ENCODE data around the gene SLC34A1.
"Not testable (repeated sequence)": the region's sequence is repeated elsewhere in the genome, so short reads cannot be mapped to it uniquely, and the experiment has no call there.

Gene SLC34A1

DNA sequence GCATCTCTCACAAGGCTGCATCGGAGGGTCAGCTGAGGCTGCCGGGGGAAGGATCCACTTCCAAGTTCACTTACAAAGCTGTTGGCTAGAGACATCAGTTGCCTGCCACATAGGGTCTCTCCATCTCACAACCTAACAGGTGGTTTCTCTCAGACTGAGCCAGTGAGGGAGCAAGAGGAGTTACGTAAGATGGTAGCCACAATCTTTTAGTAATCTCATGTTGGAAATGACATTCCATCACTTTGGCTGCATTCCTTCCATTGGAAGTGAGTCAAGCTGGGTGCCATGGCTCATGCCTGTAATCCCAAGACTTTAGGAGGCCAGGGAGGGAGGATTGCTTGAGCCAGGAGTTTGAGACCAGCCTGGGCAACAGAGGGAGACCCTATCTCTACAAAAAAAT, 34.8 kb downstream of the SLC34A1 start:
- H3K27ac ChIP-seq (replicated peaks; ENCODE audit: low read length), result no peak overlapping the region
- no peak overlapping the region for H3K9ac ChIP-seq (ENCODE audit: low read depth, low read length, poor library complexity)
- no peak overlapping the region for H2AK5ac ChIP-seq (ENCODE audit: low read depth, low read length)
- no CpG with 5 or more reads among the region's 3 CpGs for WGBS, 2 donors (ENCODE audit: extremely low coverage in 2 of 2, insufficient read length in 2 of 2, insufficient replicate concordance in 1 of 2)
- no peaks in the 10 kb centered on the region for H3K9me3 ChIP-seq (replicated peaks in 1 of 2; ENCODE audit: control insufficient read depth in 2 of 2, insufficient read depth in 1 of 2, low read depth in 1 of 2, low read length in 2 of 2)
- DNase-seq (ENCODE audit: low spot score), result no peak
- no peak overlapping the region for H2BK120ac ChIP-seq (ENCODE audit: low read depth, low read length)
- no peaks in the 10 kb centered on the region for H3K79me1 ChIP-seq (ENCODE audit: low read depth, low read length)
- no peaks in the 10 kb centered on the region for H3K36me3 ChIP-seq (replicated peaks in 1 of 2; ENCODE audit: control insufficient read depth in 2 of 2, insufficient read depth in 2 of 2, low read length in 2 of 2)
- H3K4me2 ChIP-seq (ENCODE audit: insufficient read depth, low read length, poor library complexity, severe bottlenecking), result no peak overlapping the region
- H3K4me3 ChIP-seq (ENCODE audit: low read length in 2 of 2), result no peak overlapping the region
- no peak overlapping the region for H3K14ac ChIP-seq (ENCODE audit: low read length)
- no peak overlapping the region for H3K18ac ChIP-seq (ENCODE audit: low read length)
- H3K4me1 ChIP-seq (ENCODE audit: control insufficient read depth in 2 of 2, insufficient read depth in 1 of 2, low read depth in 1 of 2, low read length in 2 of 2), result no peaks in the 10 kb centered on the region
- H2AFZ ChIP-seq (ENCODE audit: low read length), result no peak overlapping the region
- no peak overlapping the region for H2BK15ac ChIP-seq (ENCODE audit: low read length)
- no peak overlapping the region for H2BK12ac ChIP-seq (ENCODE audit: low read length)
- no peak overlapping the region for H3K4ac ChIP-seq (ENCODE audit: low read length)
- no peak overlapping the region for H3K23ac ChIP-seq (ENCODE audit: low read depth, low read length, poor library complexity)
- no peak overlapping the region for H4K8ac ChIP-seq (ENCODE audit: low read depth, low read length)
- H3K27me3 ChIP-seq (ENCODE audit: control insufficient read depth in 3 of 3, insufficient read depth in 3 of 3, low read depth in 1 of 3, low read length in 3 of 3), result peaks cover 0 to 7% (median 0%) of the 10 kb centered on the region in 3 experiments
- H2BK5ac ChIP-seq (ENCODE audit: low read length), result no peak overlapping the region
- no peak overlapping the region for H4K91ac ChIP-seq (ENCODE audit: low read depth, low read length, poor library complexity)

DNA sequence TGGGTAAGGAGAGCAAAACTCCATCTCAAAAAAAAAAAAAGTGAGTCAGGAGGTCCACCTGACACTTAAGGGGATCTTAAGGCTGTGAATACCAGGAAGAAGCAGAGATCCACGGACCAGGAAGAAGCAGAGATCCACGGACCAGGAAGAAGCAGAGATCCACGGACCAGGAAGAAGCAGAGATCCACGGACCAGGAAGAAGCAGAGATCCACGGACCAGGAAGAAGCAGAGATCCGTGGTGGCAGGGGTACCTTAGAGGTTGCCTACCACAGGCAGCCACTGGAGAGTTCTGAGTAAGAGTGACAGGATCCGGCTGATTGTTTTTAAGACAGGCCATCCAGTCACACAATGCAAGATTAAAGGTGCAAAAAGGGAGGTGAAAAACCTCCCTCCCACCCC, 36.2 kb downstream of the SLC34A1 start:
- H3K79me1 ChIP-seq (ENCODE audit: low read depth, low read length); H3K4me3 ChIP-seq (ENCODE audit: low read length in 2 of 2); H2BK5ac ChIP-seq (ENCODE audit: low read length); H2BK15ac ChIP-seq (ENCODE audit: low read length); H2BK120ac ChIP-seq (ENCODE audit: low read depth, low read length); H3K4me1 ChIP-seq (ENCODE audit: control insufficient read depth in 2 of 2, insufficient read depth in 1 of 2, low read depth in 1 of 2, low read length in 2 of 2); H3K9ac ChIP-seq (ENCODE audit: low read depth, low read length, poor library complexity); H2BK12ac ChIP-seq (ENCODE audit: low read length); H3K4ac ChIP-seq (ENCODE audit: low read length); H3K9me3 ChIP-seq (replicated peaks in 1 of 2; ENCODE audit: control insufficient read depth in 2 of 2, insufficient read depth in 1 of 2, low read depth in 1 of 2, low read length in 2 of 2); H4K91ac ChIP-seq (ENCODE audit: low read depth, low read length, poor library complexity); H3K18ac ChIP-seq (ENCODE audit: low read length); H3K14ac ChIP-seq (ENCODE audit: low read length); H4K8ac ChIP-seq (ENCODE audit: low read depth, low read length); H3K23ac ChIP-seq (ENCODE audit: low read depth, low read length, poor library complexity); H2AK5ac ChIP-seq (ENCODE audit: low read depth, low read length); DNase-seq (ENCODE audit: low spot score); H3K36me3 ChIP-seq (replicated peaks in 1 of 2; ENCODE audit: control insufficient read depth in 2 of 2, insufficient read depth in 2 of 2, low read length in 2 of 2); H3K4me2 ChIP-seq (ENCODE audit: insufficient read depth, low read length, poor library complexity, severe bottlenecking); H3K27ac ChIP-seq (replicated peaks; ENCODE audit: low read length); H2AFZ ChIP-seq (ENCODE audit: low read length); H3K27me3 ChIP-seq (ENCODE audit: control insufficient read depth in 3 of 3, insufficient read depth in 3 of 3, low read depth in 1 of 3, low read length in 3 of 3): not testable (repeated sequence)
- no CpG with 5 or more reads among the region's 7 CpGs for WGBS, 2 donors (ENCODE audit: extremely low coverage in 2 of 2, insufficient read length in 2 of 2, insufficient replicate concordance in 1 of 2)

GRCh38 chr5:177421062-177421798, 37.0 kb downstream of the SLC34A1 start:
- Histone ChIP-seq H3K79me1 (ENCODE audit: low read depth, low read length) (no peaks in the 10 kb centered on the region), H4K8ac (ENCODE audit: low read depth, low read length) (no peak overlapping the region), H2BK5ac (ENCODE audit: low read length) (no peak overlapping the region), H3K27ac (replicated peaks; ENCODE audit: low read length) (no peak overlapping the region), H2BK120ac (ENCODE audit: low read depth, low read length) (no peak overlapping the region), H3K36me3 (replicated peaks in 1 of 2; ENCODE audit: control insufficient read depth in 2 of 2, insufficient read depth in 2 of 2, low read length in 2 of 2) (no peaks in the 10 kb centered on the region), H2BK15ac (ENCODE audit: low read length) (no peak overlapping the region), H2AFZ (ENCODE audit: low read length) (no peak overlapping the region), H2BK12ac (ENCODE audit: low read length) (no peak overlapping the region), H3K9me3 (replicated peaks in 1 of 2; ENCODE audit: control insufficient read depth in 2 of 2, insufficient read depth in 1 of 2, low read depth in 1 of 2, low read length in 2 of 2) (no peaks in the 10 kb centered on the region), H3K4me3 (ENCODE audit: low read length in 2 of 2) (no peak overlapping the region), H3K4me1 (ENCODE audit: control insufficient read depth in 2 of 2, insufficient read depth in 1 of 2, low read depth in 1 of 2, low read length in 2 of 2) (peaks cover 4% of the 10 kb centered on the region in 2 donors), H2AK5ac (ENCODE audit: low read depth, low read length) (no peak overlapping the region), H3K4me2 (ENCODE audit: insufficient read depth, low read length, poor library complexity, severe bottlenecking) (no peak overlapping the region), H3K18ac (ENCODE audit: low read length) (no peak overlapping the region), H3K14ac (ENCODE audit: low read length) (no peak overlapping the region), H3K27me3 (ENCODE audit: control insufficient read depth in 3 of 3, insufficient read depth in 3 of 3, low read depth in 1 of 3, low read length in 3 of 3) (peaks cover 0 to 5% (median 0%) of the 10 kb centered on the region in 3 experiments), H3K9ac (ENCODE audit: low read depth, low read length, poor library complexity) (no peak overlapping the region), H3K4ac (ENCODE audit: low read length) (no peak overlapping the region), H3K23ac (ENCODE audit: low read depth, low read length, poor library complexity) (no peak overlapping the region), H4K91ac (ENCODE audit: low read depth, low read length, poor library complexity) (no peak overlapping the region)
- WGBS, 2 donors (ENCODE audit: extremely low coverage in 2 of 2, insufficient read length in 2 of 2, insufficient replicate concordance in 1 of 2), result no CpG with 5 or more reads among the region's 6 CpGs
- no peak for DNase-seq (ENCODE audit: low spot score)

GRCh38 chr5:177423671-177424070, 39.4 kb downstream of the SLC34A1 start:
- Histone ChIP-seq H2AK5ac (ENCODE audit: low read depth, low read length) (no peak overlapping the region), H3K4ac (ENCODE audit: low read length) (no peak overlapping the region), H4K91ac (ENCODE audit: low read depth, low read length, poor library complexity) (no peak overlapping the region), H2BK5ac (ENCODE audit: low read length) (no peak overlapping the region), H3K79me1 (ENCODE audit: low read depth, low read length) (peaks cover 2% of the 10 kb centered on the region), H3K36me3 (replicated peaks in 1 of 2; ENCODE audit: control insufficient read depth in 2 of 2, insufficient read depth in 2 of 2, low read length in 2 of 2) (no peaks in the 10 kb centered on the region), H2BK15ac (ENCODE audit: low read length) (no peak overlapping the region), H3K14ac (ENCODE audit: low read length) (no peak overlapping the region), H3K27ac (replicated peaks; ENCODE audit: low read length) (no peak overlapping the region), H2BK12ac (ENCODE audit: low read length) (no peak overlapping the region), H3K18ac (ENCODE audit: low read length) (no peak overlapping the region), H3K4me2 (ENCODE audit: insufficient read depth, low read length, poor library complexity, severe bottlenecking) (no peak overlapping the region), H3K27me3 (ENCODE audit: control insufficient read depth in 3 of 3, insufficient read depth in 3 of 3, low read depth in 1 of 3, low read length in 3 of 3) (peaks cover 0 to 5% (median 0%) of the 10 kb centered on the region in 3 experiments), H2BK120ac (ENCODE audit: low read depth, low read length) (no peak overlapping the region), H3K4me3 (ENCODE audit: low read length in 2 of 2) (no peak overlapping the region), H3K23ac (ENCODE audit: low read depth, low read length, poor library complexity) (no peak overlapping the region), H3K4me1 (ENCODE audit: control insufficient read depth in 2 of 2, insufficient read depth in 1 of 2, low read depth in 1 of 2, low read length in 2 of 2) (peaks cover 15% of the 10 kb centered on the region in 2 donors), H3K9me3 (replicated peaks in 1 of 2; ENCODE audit: control insufficient read depth in 2 of 2, insufficient read depth in 1 of 2, low read depth in 1 of 2, low read length in 2 of 2) (no peaks in the 10 kb centered on the region), H2AFZ (ENCODE audit: low read length) (no peak overlapping the region), H4K8ac (ENCODE audit: low read depth, low read length) (no peak overlapping the region), H3K9ac (ENCODE audit: low read depth, low read length, poor library complexity) (no peak overlapping the region)
- DNase-seq (ENCODE audit: low spot score), result no peak
- no CpG with 5 or more reads among the region's 2 CpGs for WGBS, 2 donors (ENCODE audit: extremely low coverage in 2 of 2, insufficient read length in 2 of 2, insufficient replicate concordance in 1 of 2)

All from neuronal stem cell (in vitro differentiated cells).